PC-9 (cell line): Measurements from ENCODE around the gene MAP3K2.

Experiments used
- CTCF ChIP-seq: fragments of 200-600 bp; sonication (generic); conservative IDR thresholded peaks from 2 replicates; pipeline ENCODE4 v1.6.1; 2017; ENCODE audit warnings: mixed run types, antibody characterized with exemption, mild to moderate bottlenecking, moderate library complexity
- EZH2 ChIP-seq: fragments of 200-600 bp; sonication (generic); IDR thresholded peaks from 2 replicates; pipeline ENCODE4 v1.8.0; 2017; ENCODE audit warnings: antibody characterized with exemption, low read depth

GRCh38 chr2:127357591-127357990, 30.2 kb downstream of the MAP3K2 start:
- TF ChIP-seq EZH2, result no peak
- TF ChIP-seq CTCF, result no peak
